Measurements from ENCODE around the gene PSMD11.

Gene PSMD11

DNA sequence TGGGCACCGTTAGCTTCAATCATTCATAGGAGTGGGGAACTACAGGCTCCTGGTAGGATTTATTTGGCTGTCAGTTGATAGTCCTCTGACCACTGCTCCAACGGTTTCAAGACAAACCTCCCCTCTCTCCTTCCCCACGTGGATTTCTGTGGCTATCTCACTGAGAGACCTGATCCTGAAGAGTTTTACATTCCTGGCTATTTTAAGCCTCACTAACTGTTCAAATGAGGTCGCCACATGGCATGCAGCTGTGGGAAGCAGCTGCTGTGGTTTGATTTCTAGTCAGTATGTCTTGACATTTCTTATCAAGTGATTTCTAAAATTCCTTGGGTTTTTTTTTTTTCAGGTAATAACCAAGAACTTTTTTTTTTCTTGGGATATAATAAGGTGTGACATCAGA is 80.8 kb downstream of the PSMD11 start:
- Histone ChIP-seq H3K4me3 (ENCODE audit: low read depth in 1 of 2, low read length in 1 of 2) (no peak overlapping the region), H3K4me1 (ENCODE audit: control insufficient read depth in 1 of 2, insufficient read depth in 1 of 2, low read depth in 1 of 2, low read length in 1 of 2) (peaks cover 2% of the 10 kb centered on the region in 2 experiments), H3K36me3 (no peaks in the 10 kb centered on the region), H3K27ac (no peak overlapping the region), H3K27me3 (peaks cover 85% of the 10 kb centered on the region), H3K9me3 (no peaks in the 10 kb centered on the region)
- TF ChIP-seq, protein P1, sequence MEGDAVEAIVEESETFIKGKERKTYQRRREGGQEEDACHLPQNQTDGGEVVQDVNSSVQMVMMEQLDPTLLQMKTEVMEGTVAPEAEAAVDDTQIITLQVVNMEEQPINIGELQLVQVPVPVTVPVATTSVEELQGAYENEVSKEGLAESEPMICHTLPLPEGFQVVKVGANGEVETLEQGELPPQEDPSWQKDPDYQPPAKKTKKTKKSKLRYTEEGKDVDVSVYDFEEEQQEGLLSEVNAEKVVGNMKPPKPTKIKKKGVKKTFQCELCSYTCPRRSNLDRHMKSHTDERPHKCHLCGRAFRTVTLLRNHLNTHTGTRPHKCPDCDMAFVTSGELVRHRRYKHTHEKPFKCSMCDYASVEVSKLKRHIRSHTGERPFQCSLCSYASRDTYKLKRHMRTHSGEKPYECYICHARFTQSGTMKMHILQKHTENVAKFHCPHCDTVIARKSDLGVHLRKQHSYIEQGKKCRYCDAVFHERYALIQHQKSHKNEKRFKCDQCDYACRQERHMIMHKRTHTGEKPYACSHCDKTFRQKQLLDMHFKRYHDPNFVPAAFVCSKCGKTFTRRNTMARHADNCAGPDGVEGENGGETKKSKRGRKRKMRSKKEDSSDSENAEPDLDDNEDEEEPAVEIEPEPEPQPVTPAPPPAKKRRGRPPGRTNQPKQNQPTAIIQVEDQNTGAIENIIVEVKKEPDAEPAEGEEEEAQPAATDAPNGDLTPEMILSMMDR (IDR thresholded peaks at IDR 0.05), result no peak

DNA sequence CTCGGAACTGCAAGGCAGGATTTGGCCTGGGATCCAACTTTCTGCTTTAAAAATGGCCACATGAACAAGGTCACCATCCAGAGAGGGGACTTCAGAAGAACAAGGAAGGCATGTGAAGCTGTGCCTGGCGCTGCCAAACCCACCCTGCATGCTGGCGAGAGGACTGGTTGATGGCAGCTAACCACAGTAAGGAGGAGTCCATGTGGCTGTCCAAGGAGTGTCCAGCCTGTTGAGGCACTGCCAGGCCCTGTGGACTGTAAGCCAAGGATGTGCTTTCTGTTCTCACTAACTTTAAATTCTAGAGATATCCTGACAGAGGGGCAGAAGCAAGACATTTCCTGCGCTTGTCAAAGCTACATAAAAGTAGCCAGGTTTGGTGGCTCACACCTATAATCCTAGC is 82.8 kb downstream of the PSMD11 start:
- no peaks in the 10 kb centered on the region for H3K9me3 ChIP-seq
- no peaks in the 10 kb centered on the region for H3K36me3 ChIP-seq
- H3K27ac ChIP-seq, result no peak overlapping the region
- peaks cover 66% of the 10 kb centered on the region for H3K27me3 ChIP-seq
- no peak overlapping the region for H3K4me3 ChIP-seq (ENCODE audit: low read depth in 1 of 2, low read length in 1 of 2)
- H3K4me1 ChIP-seq (ENCODE audit: control insufficient read depth in 1 of 2, insufficient read depth in 1 of 2, low read depth in 1 of 2, low read length in 1 of 2), result no peaks in the 10 kb centered on the region
- TF ChIP-seq, protein P1 (IDR thresholded peaks at IDR 0.05), result no peak

DNA sequence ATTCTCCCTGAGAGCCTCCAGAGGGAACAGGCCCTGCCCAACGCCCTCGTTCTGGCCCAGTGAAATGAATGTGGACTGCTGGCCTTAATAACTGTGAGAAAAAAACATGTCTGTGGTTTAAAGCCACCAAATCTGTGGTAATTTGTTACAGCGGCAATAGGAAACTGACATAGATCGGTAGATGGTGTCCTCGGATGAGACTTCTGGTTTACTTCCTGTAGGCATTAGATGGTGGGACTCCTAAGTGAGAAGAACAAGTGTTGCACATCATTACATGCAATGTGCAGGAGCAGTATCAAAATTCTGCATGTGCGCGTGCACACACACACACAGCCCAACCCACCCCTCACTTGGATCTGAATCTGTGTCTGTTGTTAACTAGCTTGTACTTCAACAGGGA is 84.5 kb downstream of the PSMD11 start:
- Histone ChIP-seq H3K4me3 (ENCODE audit: low read depth in 1 of 2, low read length in 1 of 2) (no peak overlapping the region), H3K27ac (no peak overlapping the region), H3K27me3 (peaks cover 51% of the 10 kb centered on the region), H3K9me3 (no peaks in the 10 kb centered on the region), H3K4me1 (ENCODE audit: control insufficient read depth in 1 of 2, insufficient read depth in 1 of 2, low read depth in 1 of 2, low read length in 1 of 2) (no peaks in the 10 kb centered on the region), H3K36me3 (no peaks in the 10 kb centered on the region)
- TF ChIP-seq, protein P1 (IDR thresholded peaks at IDR 0.05), result no peak

DNA sequence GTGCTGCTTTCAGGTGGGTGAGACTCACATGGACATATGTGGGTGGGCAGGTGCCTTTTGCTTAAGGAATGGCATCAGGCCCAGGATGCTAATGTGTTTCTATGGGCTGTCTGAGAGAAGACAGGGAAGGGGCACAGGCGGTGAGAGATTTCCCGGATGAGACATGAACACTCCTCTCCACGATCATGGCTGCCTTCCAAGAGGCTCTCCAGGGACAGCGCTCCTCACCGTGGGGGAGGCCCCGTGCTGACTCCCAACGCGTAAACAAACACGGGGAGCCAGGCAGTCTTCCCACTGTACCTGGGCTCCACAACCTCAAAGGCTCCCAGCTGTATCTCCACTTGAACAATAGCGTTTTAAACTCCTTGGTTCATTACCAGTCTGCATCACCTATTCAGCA is 85.3 kb downstream of the PSMD11 start:
- Histone ChIP-seq H3K36me3 (no peaks in the 10 kb centered on the region), H3K27ac (no peak overlapping the region), H3K4me1 (ENCODE audit: control insufficient read depth in 1 of 2, insufficient read depth in 1 of 2, low read depth in 1 of 2, low read length in 1 of 2) (no peaks in the 10 kb centered on the region), H3K27me3 (peaks cover 52% of the 10 kb centered on the region), H3K4me3 (ENCODE audit: low read depth in 1 of 2, low read length in 1 of 2) (no peak overlapping the region), H3K9me3 (no peaks in the 10 kb centered on the region)
- TF ChIP-seq, protein P1 (IDR thresholded peaks at IDR 0.05), result no peak

Measured in neutrophil (primary cell).